Thyroid gland (tissue), 4 donors: ENCODE results near the gene PNKP. TPM values are rescaled to one million over a fixed set of nuclear protein-coding genes. Genes with fewer than 3 reads are reported as not detected.

Source experiments
- DNase-seq, 2 donors: peaks; one replicate each; pipeline ENCODE4 v3.0.0-alpha.2; 2019
- H3K27ac ChIP-seq, 3 donors: fragments of 200-600 bp; sonication (generic); 1 replicate in 2 of 3; 2 replicates in 1 of 3; pipeline ENCODE4 v1.5.1; 2016 to 2019; ENCODE audit warnings: mild to moderate bottlenecking in 1 of 3, moderate library complexity in 1 of 3
- H3K27me3 ChIP-seq: fragments of 200-600 bp; sonication (generic); one replicate; pipeline ENCODE4 v1.5.1; 2019
- H3K36me3 ChIP-seq, 2 donors: fragments of 200-600 bp; sonication (generic); one replicate each; pipeline ENCODE4 v1.5.1; 2016 to 2019
- H3K4me1 ChIP-seq, 2 donors: fragments of 200-600 bp; sonication (generic); one replicate each; pipeline ENCODE4 v1.5.1; 2017 to 2019
- H3K4me3 ChIP-seq, 3 donors: fragments of 200-600 bp; sonication (generic); replicated peaks in 1 of 3; 1 replicate in 2 of 3; 2 replicates in 1 of 3; pipeline ENCODE4 v1.5.1; 2016; ENCODE audit warnings: mild to moderate bottlenecking in 1 of 3
- H3K9me3 ChIP-seq: fragments of 200-600 bp; sonication (generic); one replicate; pipeline ENCODE4 v1.5.1; 2017
- POLR2A ChIP-seq, 2 donors: fragments of 450-650 bp; IDR thresholded peaks; one replicate each; pipeline ENCODE4 v1.6.1; 2017; ENCODE audit warnings: antibody characterized with exemption in 2 of 2, mild to moderate bottlenecking in 2 of 2, moderate library complexity in 1 of 2
- WGBS, 2 donors: methylation state at CpG; one replicate each; pipeline ENCODE4 v1.1.5; 2017; 5-methylcytosine and 5-hydroxymethylcytosine counted together
- intact Hi-C: fragments of 100-400 bp; cut with DNase I; formaldehyde crosslinking; loops from one replicate; pipeline ENCODE4 v1.15.1; 2023
- total RNA-seq, 4 donors: library from RNA; depleted of rRNA; stranded (reverse); fragments of >200 nt; gene quantifications; one replicate each; pipeline ENCODE4 v1.2.3, GENCODE V29; 2016
- TF ChIP-seq, protein P1 (sequence below), 6 experiments: fragments of 200-600 bp in 3 of 6; fragments of 450-650 bp in 3 of 6; sonication (generic) in 3 of 6; IDR thresholded peaks; one replicate each; pipeline ENCODE4 v1.5.1; 2016 to 2019; ENCODE audit warnings: antibody characterized with exemption in 6 of 6, mild to moderate bottlenecking in 2 of 6, inconsistent platforms in 1 of 6, moderate library complexity in 1 of 6

The PNKP gene
- total RNA-seq, 4 donors from 2014 or later, result 54.6 to 124 (median 84.3) TPM

DNA sequence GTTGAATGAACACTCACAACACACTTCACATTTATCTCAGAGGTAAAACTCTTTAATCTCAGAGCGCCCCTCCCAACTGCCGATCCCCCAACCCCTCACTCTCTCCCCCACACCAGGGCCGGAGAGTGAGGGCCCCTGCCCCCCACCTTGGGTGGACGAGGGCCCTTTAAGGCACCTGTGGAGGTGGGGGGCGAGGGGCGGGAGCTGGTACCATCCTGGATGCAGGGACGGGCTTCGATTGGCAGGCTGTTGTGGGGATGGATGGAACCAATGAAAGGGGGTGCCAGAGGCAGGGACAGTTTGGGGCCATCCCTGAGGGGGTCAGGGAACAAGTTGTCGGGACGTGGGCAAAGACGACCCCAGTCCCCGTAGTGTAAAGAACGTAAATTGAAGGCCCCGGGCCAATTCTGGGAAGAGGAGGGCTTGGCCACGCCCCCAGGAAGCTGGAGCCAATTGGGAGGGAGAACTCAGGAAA is 1.7 kb upstream of the PNKP start:
- DNase-seq, result no peak
- Histone ChIP-seq H3K27me3 (no peaks in the 10 kb centered on the region), H3K27ac (peak overlapping the region; percentile 31 to 95 (median 89)), H3K4me3 (peak overlapping the region in 1 of 3 donors; percentile 22), H3K9me3 (no peaks in the 10 kb centered on the region), H3K4me1 (peaks cover 22 to 48% of the 10 kb centered on the region in 2 donors), H3K36me3 (peaks cover 3 to 10% of the 10 kb centered on the region in 2 donors)
- 4% methylated on average over 15 of the region's 15 CpGs for WGBS, 2 donors
- intact Hi-C loops, result no loop called here
- TF ChIP-seq, protein P1, sequence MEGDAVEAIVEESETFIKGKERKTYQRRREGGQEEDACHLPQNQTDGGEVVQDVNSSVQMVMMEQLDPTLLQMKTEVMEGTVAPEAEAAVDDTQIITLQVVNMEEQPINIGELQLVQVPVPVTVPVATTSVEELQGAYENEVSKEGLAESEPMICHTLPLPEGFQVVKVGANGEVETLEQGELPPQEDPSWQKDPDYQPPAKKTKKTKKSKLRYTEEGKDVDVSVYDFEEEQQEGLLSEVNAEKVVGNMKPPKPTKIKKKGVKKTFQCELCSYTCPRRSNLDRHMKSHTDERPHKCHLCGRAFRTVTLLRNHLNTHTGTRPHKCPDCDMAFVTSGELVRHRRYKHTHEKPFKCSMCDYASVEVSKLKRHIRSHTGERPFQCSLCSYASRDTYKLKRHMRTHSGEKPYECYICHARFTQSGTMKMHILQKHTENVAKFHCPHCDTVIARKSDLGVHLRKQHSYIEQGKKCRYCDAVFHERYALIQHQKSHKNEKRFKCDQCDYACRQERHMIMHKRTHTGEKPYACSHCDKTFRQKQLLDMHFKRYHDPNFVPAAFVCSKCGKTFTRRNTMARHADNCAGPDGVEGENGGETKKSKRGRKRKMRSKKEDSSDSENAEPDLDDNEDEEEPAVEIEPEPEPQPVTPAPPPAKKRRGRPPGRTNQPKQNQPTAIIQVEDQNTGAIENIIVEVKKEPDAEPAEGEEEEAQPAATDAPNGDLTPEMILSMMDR (IDR thresholded peaks at IDR 0.05), result no peak
- no peak for TF ChIP-seq POLR2A (IDR thresholded peaks at IDR 0.05)

DNA sequence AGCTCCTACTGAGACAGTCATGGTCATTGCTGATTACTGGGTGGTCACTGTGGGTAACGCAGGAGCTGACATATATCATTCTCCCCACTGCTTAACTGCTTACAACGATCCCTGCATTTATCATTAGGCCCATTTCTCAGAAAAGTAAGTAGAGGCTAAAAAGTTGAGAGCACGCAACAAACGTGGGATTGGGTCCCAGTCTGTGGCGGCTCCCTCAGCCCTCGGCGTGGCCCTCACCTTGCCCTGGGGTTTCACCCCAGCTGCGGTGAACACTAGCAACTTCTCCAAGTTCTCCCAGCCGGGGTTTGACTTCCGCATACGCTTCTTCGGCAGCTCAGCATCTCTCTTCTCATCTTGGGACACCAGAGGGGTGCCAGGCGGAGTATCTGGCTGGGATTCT is 2.5 kb downstream of the PNKP start:
- peaks cover 15 to 35% of the 10 kb centered on the region in 2 donors for H3K4me1 ChIP-seq
- H3K36me3 ChIP-seq, result peaks cover 10 to 22% of the 10 kb centered on the region in 2 donors
- TF ChIP-seq, protein P1 (IDR thresholded peaks at IDR 0.05), result no peak
- no peak for TF ChIP-seq POLR2A (IDR thresholded peaks at IDR 0.05)
- WGBS, 2 donors, result 92 to 94% methylated on average over 13 of the region's 13 CpGs
- H3K9me3 ChIP-seq, result no peaks in the 10 kb centered on the region
- no peaks in the 10 kb centered on the region for H3K27me3 ChIP-seq
- intact Hi-C loops, result no loop called here
- H3K4me3 ChIP-seq, result no peak overlapping the region
- no peak overlapping the region for H3K27ac ChIP-seq
- DNase-seq, result no peak

DNA sequence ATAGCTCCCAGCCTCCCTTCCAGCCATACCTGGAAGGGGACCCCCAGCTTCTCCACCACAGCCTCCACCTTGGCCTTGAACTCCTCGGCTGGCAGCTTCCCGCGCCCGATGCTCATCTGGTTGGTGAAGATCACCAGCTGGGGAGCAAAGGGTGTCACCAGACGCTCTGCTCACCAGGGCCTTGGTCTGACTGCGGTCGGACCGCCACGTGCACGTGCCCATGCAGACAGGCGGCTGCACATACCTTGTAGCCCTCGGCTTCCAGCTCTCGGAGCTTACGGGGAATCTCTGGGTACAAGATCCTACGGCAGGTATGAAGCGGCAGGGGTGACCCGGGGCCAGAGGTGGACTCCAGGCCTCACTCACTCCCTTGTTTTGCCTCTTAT is 3.4 kb downstream of the PNKP start:
- no peak for DNase-seq

DNA sequence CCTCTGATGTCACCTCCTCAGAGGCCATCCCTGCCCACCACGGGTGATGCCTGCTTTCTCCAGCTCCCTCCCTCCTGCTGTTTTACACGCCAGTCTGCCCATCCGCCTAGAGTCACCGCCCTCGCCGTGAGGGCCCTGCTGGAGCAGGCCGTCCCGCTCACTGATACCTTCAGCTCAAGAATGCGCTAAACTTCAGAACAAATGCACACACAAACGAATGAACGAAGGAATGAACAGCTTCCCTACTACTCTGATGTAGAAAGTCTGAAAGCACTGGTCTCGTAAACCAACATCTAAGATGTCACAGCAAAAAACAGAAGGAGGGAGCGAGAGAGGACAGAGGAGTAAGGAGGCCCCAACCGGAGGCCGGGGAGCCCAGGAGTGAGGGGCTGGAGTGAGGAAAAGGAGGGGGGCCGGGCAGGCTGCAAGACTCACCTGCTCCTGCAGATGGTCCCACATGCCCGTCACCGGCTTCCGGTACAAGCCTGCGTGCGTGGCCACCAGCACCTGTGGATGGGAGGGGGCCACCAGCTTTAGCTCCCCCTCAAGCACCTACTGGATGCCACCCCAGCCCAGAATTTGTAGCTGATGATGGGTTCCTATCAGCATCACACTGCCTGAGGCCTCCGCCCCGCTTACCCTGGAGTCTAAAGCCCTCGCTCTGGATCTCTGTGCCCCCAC is 4.0 kb downstream of the PNKP start:
- no peak for DNase-seq
- Histone ChIP-seq H3K4me3 (no peak overlapping the region), H3K27me3 (no peaks in the 10 kb centered on the region), H3K36me3 (peaks cover 17 to 30% of the 10 kb centered on the region in 2 donors), H3K27ac (no peak overlapping the region), H3K9me3 (no peaks in the 10 kb centered on the region), H3K4me1 (peaks cover 8 to 27% of the 10 kb centered on the region in 2 donors)
- WGBS, 2 donors, result 93 to 94% methylated on average over 24 of the region's 24 CpGs
- TF ChIP-seq POLR2A (IDR thresholded peaks at IDR 0.05), result no peak
- TF ChIP-seq, protein P1 (IDR thresholded peaks at IDR 0.05), result no peak
- intact Hi-C loops, result no loop called here

More for the DNA sequence above, 3.4 kb downstream of the PNKP start:
- no peak overlapping the region for H3K4me3 ChIP-seq
- 94 to 97% methylated on average over 7 to 17 of the region's 17 CpGs for WGBS, 2 donors
- intact Hi-C loops, result no loop called here
- no peak for TF ChIP-seq POLR2A (IDR thresholded peaks at IDR 0.05)
- TF ChIP-seq, protein P1 (IDR thresholded peaks at IDR 0.05), result no peak
- H3K36me3 ChIP-seq, result peaks cover 11 to 30% of the 10 kb centered on the region in 2 donors
- H3K4me1 ChIP-seq, result peaks cover 13 to 33% of the 10 kb centered on the region in 2 donors
- no peaks in the 10 kb centered on the region for H3K27me3 ChIP-seq
- H3K27ac ChIP-seq, result no peak overlapping the region
- H3K9me3 ChIP-seq, result no peaks in the 10 kb centered on the region
